RCC 7860 (cell line): ENCODE data around the gene QRSL1.
A peak's percentile ranks its signal among the peaks of the same experiment; 100 is the strongest.
"Not testable (repeated sequence)": the region's sequence is repeated elsewhere in the genome, so short reads cannot be mapped to it uniquely, and the experiment has no call there.

Source experiments
- DNase-seq: peaks from one replicate; pipeline ENCODE4 v3.0.0-alpha.2; 2015; ENCODE audit warnings: low spot score
- FAIRE-seq: peaks from 2 replicates; lab custom pipeline; 2012; peaks lifted over from hg19 to GRCh38; lab: Jason Lieb, UNC

QRSL1 gene

GRCh38 chr6:106670236-106670635, 40.9 kb downstream of the QRSL1 start:
- DNase-seq (no peak), FAIRE-seq (no peak)

- DNase-seq, result no peak
- no peak for FAIRE-seq
These were observed 42.3 kb downstream of the QRSL1 start for GRCh38 chr6:106671651-106672050.

GRCh38 chr6:106674541-106675229, 45.3 kb downstream of the QRSL1 start:
- FAIRE-seq, result peak; percentile 94

GRCh38 chr6:106677282-106677681, 47.9 kb downstream of the QRSL1 start:
- DNase-seq (no peak), FAIRE-seq (no peak)

More at GRCh38 chr6:106674541-106675229, 45.3 kb downstream of the QRSL1 start:
- DNase-seq, result peak; percentile 55

- no peak for DNase-seq
- no peak for FAIRE-seq
These were observed 54.6 kb downstream of the QRSL1 start for GRCh38 chr6:106684011-106684410.

GRCh38 chr6:106685833-106686232, 56.5 kb downstream of the QRSL1 start:
- DNase-seq (no peak), FAIRE-seq (no peak)

GRCh38 chr6:106688177-106688951, 59.0 kb downstream of the QRSL1 start:
- no peak for DNase-seq
- no peak for FAIRE-seq

- FAIRE-seq, result peak; percentile 87
- DNase-seq, result peak; percentile 52
These were observed 62.9 kb downstream of the QRSL1 start for GRCh38 chr6:106692112-106692818.

GRCh38 chr6:106692819-106693208, 63.4 kb downstream of the QRSL1 start:
- no peak for DNase-seq
- FAIRE-seq, result no peak

GRCh38 chr6:106693418-106693817, 64.0 kb downstream of the QRSL1 start:
- DNase-seq (no peak), FAIRE-seq (no peak)

- DNase-seq, result no peak
These were observed 65.0 kb downstream of the QRSL1 start for GRCh38 chr6:106694343-106694742.

GRCh38 chr6:106700581-106700980, 71.2 kb downstream of the QRSL1 start:
- FAIRE-seq (no peak), DNase-seq (no peak)

More at GRCh38 chr6:106694343-106694742, 65.0 kb downstream of the QRSL1 start:
- FAIRE-seq, result no peak

- FAIRE-seq, DNase-seq: not testable (repeated sequence)
These were observed 71.8 kb downstream of the QRSL1 start for GRCh38 chr6:106701201-106701600.

- FAIRE-seq, result no peak
- DNase-seq, result no peak
These were observed 72.7 kb downstream of the QRSL1 start for GRCh38 chr6:106702046-106702445.

GRCh38 chr6:106702451-106703110, 73.2 kb downstream of the QRSL1 start:
- DNase-seq, result peak; percentile 33
- FAIRE-seq, result peak; percentile 88

- FAIRE-seq (no peak), DNase-seq (no peak)
These were observed 74.9 kb downstream of the QRSL1 start for GRCh38 chr6:106704327-106704726.

GRCh38 chr6:106705156-106705555, 75.8 kb downstream of the QRSL1 start:
- DNase-seq (no peak), FAIRE-seq (no peak)

GRCh38 chr6:106710580-106710979, 81.2 kb downstream of the QRSL1 start:
- FAIRE-seq (no peak), DNase-seq (no peak)

- no peak for DNase-seq
- FAIRE-seq, result no peak
These were observed 84.9 kb downstream of the QRSL1 start for GRCh38 chr6:106714281-106714680.

- FAIRE-seq (no peak), DNase-seq (no peak)
These were observed 86.5 kb downstream of the QRSL1 start for GRCh38 chr6:106715922-106716321.

GRCh38 chr6:106716966-106717365, 87.6 kb downstream of the QRSL1 start:
- FAIRE-seq, result no peak

More at GRCh38 chr6:106716966-106717365, 87.6 kb downstream of the QRSL1 start:
- DNase-seq, result no peak
